Nephron (organoid): ENCODE measurements around the gene ACBD3.

Source experiments
- H3K27ac Mint-ChIP-seq, 3 experiments: 2 replicates each; pipeline ENCODE4 v1.8.0; 2020; ENCODE audit warnings: mixed read lengths in 3 of 3, mild to moderate bottlenecking in 2 of 3, moderate library complexity in 1 of 3
- H3K27me3 Mint-ChIP-seq: 2 replicates; pipeline ENCODE4 v1.8.0; 2021; ENCODE audit warnings: low read depth, mild to moderate bottlenecking, moderate library complexity, mixed read lengths
- H3K36me3 Mint-ChIP-seq: 2 replicates; pipeline ENCODE4 v1.8.0; 2020; ENCODE audit warnings: low read depth, mixed read lengths
- H3K4me1 Mint-ChIP-seq: 2 replicates; pipeline ENCODE4 v1.8.0; 2020; ENCODE audit warnings: mixed read lengths
- H3K4me3 Mint-ChIP-seq, 3 experiments: 2 replicates each; pipeline ENCODE4 v1.8.0; 2020; ENCODE audit warnings: mild to moderate bottlenecking in 3 of 3, mixed read lengths in 3 of 3, moderate library complexity in 2 of 3
- H3K9me3 Mint-ChIP-seq: 2 replicates; pipeline ENCODE4 v1.8.0; 2020; ENCODE audit warnings: mixed read lengths
- TF ChIP-seq, protein P1 (sequence below), 3 experiments: fragments of 200-600 bp; sonication (generic); IDR thresholded peaks; one replicate each; pipeline ENCODE4 v1.5.0; 2021; ENCODE audit warnings: antibody characterized with exemption in 3 of 3; ENCODE audit not compliant: unreplicated experiment in 3 of 3

Gene ACBD3

DNA sequence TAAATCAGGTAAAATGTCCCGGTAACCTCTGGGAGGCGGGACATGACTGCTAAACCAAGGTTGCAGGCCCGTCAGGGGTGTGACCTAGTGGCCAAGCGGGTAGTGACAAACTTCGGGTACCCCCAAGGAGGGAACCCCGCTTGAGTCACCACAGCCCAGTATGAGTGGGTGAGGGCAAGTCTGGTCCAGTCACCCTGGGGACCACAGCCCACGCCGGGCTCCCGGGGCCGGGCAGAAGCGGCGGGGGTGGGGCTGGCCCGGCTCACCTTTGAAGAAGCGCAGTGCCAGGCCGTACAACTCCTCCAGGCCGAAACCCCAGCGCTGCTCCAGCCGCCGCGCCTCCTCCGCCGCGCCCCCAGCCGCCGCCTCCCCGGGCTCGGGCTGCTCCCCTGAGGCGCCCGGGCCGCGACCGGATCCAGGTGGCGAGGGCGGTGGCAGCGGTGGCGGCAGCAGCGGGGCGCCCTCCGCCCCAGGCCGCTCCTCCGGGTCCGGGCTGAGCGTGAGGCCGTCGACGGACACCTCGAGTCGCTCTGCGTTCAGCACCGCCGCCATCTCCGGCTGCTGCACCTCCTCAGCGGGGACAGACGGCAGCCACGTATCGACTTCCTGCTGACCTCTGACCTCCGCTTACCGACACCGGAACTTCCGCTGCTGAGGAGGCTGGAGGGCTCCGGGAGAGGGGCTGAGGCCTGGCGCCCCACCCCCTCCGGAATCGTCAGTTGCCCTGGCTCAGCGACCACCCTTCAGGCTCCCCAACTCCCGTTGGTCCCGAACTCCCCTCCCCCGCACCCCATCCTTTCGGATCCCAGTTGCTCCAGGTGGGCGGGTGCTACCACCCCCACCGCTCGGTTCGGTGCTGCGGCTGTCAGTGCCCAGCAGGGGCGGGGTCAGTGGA lies at the start of gene ACBD3:
TSS of gene ACBD3 (minus strand) at position 618 of the 895 bp plus-strand sequence. CDS start at position 552, 66 bp downstream.
- Mint-ChIP-seq H3K4me1 (peaks cover 40% of the 10 kb centered on the region), H3K9me3 (no peaks in the 10 kb centered on the region), H3K27me3 (peaks cover 3% of the 10 kb centered on the region), H3K4me3 (peak within 1 kb of the TSS; percentile 97 to 100 (median 99)), H3K36me3 (peaks cover 19% of the 10 kb centered on the region), H3K27ac (peak within 1 kb of the TSS; percentile 96 to 100 (median 99))
- TF ChIP-seq, protein P1, sequence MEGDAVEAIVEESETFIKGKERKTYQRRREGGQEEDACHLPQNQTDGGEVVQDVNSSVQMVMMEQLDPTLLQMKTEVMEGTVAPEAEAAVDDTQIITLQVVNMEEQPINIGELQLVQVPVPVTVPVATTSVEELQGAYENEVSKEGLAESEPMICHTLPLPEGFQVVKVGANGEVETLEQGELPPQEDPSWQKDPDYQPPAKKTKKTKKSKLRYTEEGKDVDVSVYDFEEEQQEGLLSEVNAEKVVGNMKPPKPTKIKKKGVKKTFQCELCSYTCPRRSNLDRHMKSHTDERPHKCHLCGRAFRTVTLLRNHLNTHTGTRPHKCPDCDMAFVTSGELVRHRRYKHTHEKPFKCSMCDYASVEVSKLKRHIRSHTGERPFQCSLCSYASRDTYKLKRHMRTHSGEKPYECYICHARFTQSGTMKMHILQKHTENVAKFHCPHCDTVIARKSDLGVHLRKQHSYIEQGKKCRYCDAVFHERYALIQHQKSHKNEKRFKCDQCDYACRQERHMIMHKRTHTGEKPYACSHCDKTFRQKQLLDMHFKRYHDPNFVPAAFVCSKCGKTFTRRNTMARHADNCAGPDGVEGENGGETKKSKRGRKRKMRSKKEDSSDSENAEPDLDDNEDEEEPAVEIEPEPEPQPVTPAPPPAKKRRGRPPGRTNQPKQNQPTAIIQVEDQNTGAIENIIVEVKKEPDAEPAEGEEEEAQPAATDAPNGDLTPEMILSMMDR (IDR thresholded peaks at IDR 0.05; ENCODE audit: unreplicated experiment in 3 of 3): no peak

DNA sequence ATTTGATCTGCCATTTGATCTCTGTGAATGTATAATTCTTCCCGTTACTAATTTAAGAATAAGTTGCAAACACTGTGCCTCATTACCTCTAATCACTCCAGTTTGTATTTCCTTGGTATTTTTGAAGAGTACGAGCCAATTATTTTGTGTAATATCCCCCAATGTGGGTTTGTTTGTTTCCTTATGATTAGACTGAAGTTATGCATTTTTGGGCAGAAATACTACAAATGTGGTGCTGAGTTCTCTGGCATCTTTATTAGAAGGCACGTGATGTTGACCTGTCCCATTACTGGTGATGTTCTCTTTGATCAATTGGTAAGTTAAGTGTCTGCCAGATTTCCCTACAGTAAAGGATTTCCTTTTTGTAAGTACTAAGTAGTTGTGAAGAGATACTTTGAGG lies 47.3 kb upstream of the ACBD3 start:
- peaks cover 38% of the 10 kb centered on the region for H3K36me3 Mint-ChIP-seq
- no peaks in the 10 kb centered on the region for H3K27me3 Mint-ChIP-seq
- H3K4me1 Mint-ChIP-seq: no peaks in the 10 kb centered on the region
- H3K27ac Mint-ChIP-seq: no peak overlapping the region
- no peaks in the 10 kb centered on the region for H3K9me3 Mint-ChIP-seq
- no peak overlapping the region for H3K4me3 Mint-ChIP-seq
- TF ChIP-seq, protein P1 (IDR thresholded peaks at IDR 0.05; ENCODE audit: unreplicated experiment in 3 of 3): no peak

DNA sequence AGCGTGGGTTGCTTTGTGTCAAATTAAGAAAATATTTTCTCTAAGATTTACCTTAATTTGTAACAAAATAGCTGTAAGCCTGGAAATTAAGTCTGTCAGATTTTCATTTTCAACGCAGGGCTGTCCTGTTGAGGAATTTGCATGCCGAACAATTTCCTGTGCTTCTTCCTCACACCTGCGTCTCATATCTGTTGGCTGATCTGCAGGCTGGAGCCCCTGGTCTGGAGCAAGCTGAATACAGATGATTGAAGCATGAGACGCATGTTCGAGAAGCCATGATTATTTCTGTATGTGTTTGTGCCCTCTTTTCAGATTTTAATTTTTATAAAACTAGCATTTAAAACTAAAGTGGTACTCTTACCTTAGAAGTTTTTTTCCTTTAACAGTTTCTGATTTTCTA lies 46.8 kb upstream of the ACBD3 start:
- TF ChIP-seq, protein P1 (IDR thresholded peaks at IDR 0.05; ENCODE audit: unreplicated experiment in 3 of 3): no peak
- H3K4me1 Mint-ChIP-seq: no peaks in the 10 kb centered on the region
- no peak overlapping the region for H3K4me3 Mint-ChIP-seq
- H3K9me3 Mint-ChIP-seq: no peaks in the 10 kb centered on the region
- peaks cover 33% of the 10 kb centered on the region for H3K36me3 Mint-ChIP-seq
- H3K27ac Mint-ChIP-seq: no peak overlapping the region
- no peaks in the 10 kb centered on the region for H3K27me3 Mint-ChIP-seq

DNA sequence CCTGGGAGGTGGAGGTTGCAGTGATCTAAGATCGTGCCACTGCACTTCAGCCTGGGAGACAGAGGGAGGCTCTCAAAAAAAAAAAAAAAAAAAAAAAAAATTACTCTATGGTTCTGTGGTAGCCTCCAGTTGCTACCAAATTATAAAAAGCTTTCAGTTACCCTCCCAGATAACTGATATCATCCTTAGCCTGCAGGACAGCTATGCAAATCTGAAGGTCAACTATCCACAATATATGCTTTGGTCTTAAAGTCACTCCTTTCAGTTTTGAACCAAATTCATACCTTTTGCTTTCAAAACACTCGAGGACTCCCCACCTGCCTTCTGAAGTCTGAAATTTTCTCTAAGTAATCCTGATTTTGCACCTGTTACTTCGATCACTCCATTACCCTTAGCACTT lies 40.1 kb upstream of the ACBD3 start:
- no peaks in the 10 kb centered on the region for H3K9me3 Mint-ChIP-seq
- TF ChIP-seq, protein P1 (IDR thresholded peaks at IDR 0.05; ENCODE audit: unreplicated experiment in 3 of 3): no peak
- H3K4me3 Mint-ChIP-seq: peak overlapping the region; percentile 26 to 52 (median 40)

DNA sequence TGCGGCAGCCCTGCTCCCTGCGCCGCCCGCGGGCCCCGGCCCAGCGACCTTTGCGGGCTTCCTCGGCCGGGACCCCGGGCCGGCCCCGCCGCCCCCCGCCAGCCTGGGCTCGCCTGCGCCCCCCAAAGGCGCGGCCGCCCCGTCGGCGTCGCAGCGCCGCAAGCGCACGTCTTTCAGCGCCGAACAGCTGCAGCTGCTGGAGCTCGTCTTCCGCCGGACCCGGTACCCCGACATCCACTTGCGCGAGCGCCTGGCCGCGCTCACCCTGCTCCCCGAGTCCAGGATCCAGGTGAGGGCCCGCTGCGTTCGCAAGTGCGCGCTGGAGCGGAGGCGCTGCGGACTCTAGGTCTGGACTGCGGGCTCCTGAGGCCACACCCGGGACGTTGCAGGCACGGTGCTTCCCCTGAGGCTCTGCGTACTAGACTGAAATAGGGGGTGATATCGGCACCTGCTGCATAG lies 37.3 kb upstream of the ACBD3 start:
- peaks cover 54% of the 10 kb centered on the region for H3K27me3 Mint-ChIP-seq
- H3K27ac Mint-ChIP-seq: no peak overlapping the region
- peak overlapping the region; percentile 84 to 85 (median 85) for H3K4me3 Mint-ChIP-seq
- H3K4me1 Mint-ChIP-seq: peaks cover 3% of the 10 kb centered on the region
- no peaks in the 10 kb centered on the region for H3K9me3 Mint-ChIP-seq
- H3K36me3 Mint-ChIP-seq: peaks cover 8% of the 10 kb centered on the region
- TF ChIP-seq, protein P1 (IDR thresholded peaks at IDR 0.05; ENCODE audit: unreplicated experiment in 3 of 3): no peak

More for the DNA sequence above, 40.1 kb upstream of the ACBD3 start:
- peaks cover 3% of the 10 kb centered on the region for H3K4me1 Mint-ChIP-seq
- H3K36me3 Mint-ChIP-seq: peaks cover 19% of the 10 kb centered on the region
- peaks cover 43% of the 10 kb centered on the region for H3K27me3 Mint-ChIP-seq
- no peak overlapping the region for H3K27ac Mint-ChIP-seq
